Panc1 (cell line): ENCODE data around the gene HHIP.

Source experiments
- POLR2AphosphoS5 ChIP-seq: IDR thresholded peaks from 2 replicates; pipeline ENCODE4 v1.6.1; 2012; ENCODE audit warnings: mild to moderate bottlenecking, low read depth, low read length, moderate library complexity
- SIN3A ChIP-seq: IDR thresholded peaks from 2 replicates; pipeline ENCODE4 v1.6.1; 2012; ENCODE audit warnings: low read depth, mild to moderate bottlenecking, low read length, moderate library complexity, borderline replicate concordance; ENCODE audit not compliant: insufficient read depth
- TF ChIP-seq, protein P1 (sequence below): fragments of 450-650 bp; IDR thresholded peaks from 2 replicates; pipeline ENCODE4 v1.5.1; 2017; ENCODE audit warnings: mild to moderate bottlenecking
- TF ChIP-seq, protein P2 (sequence below), 2 experiments: IDR thresholded peaks; 2 replicates each; pipeline ENCODE4 v1.6.1; 2011 to 2012; ENCODE audit warnings: low read depth in 2 of 2, control low read depth in 1 of 2, low read length in 1 of 2, mild to moderate bottlenecking in 1 of 2, moderate library complexity in 1 of 2; ENCODE audit not compliant: insufficient read depth in 1 of 2

DNA sequence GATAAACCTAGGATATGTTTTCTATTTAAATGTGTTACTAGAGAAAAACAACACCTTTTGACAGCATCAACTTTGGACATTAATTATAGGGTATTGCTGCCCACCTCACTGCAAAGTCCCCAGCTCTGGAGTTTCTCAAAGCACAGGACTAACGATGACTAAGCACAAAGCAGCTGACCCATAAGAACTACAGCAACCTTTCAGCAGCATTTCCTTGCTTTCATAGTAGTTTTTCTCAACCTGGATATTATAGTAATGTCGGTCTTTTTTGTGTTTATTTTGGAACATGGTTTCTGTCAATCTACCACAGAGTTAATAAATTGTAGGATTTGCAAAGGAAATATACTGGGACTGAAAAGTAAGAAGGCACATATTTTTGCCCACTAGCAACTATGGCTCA is 21.5 kb downstream of the HHIP start:
- TF ChIP-seq POLR2AphosphoS5 (no peak), SIN3A (no peak)
- TF ChIP-seq, protein P1, sequence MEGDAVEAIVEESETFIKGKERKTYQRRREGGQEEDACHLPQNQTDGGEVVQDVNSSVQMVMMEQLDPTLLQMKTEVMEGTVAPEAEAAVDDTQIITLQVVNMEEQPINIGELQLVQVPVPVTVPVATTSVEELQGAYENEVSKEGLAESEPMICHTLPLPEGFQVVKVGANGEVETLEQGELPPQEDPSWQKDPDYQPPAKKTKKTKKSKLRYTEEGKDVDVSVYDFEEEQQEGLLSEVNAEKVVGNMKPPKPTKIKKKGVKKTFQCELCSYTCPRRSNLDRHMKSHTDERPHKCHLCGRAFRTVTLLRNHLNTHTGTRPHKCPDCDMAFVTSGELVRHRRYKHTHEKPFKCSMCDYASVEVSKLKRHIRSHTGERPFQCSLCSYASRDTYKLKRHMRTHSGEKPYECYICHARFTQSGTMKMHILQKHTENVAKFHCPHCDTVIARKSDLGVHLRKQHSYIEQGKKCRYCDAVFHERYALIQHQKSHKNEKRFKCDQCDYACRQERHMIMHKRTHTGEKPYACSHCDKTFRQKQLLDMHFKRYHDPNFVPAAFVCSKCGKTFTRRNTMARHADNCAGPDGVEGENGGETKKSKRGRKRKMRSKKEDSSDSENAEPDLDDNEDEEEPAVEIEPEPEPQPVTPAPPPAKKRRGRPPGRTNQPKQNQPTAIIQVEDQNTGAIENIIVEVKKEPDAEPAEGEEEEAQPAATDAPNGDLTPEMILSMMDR: no peak
- TF ChIP-seq, protein P2, sequence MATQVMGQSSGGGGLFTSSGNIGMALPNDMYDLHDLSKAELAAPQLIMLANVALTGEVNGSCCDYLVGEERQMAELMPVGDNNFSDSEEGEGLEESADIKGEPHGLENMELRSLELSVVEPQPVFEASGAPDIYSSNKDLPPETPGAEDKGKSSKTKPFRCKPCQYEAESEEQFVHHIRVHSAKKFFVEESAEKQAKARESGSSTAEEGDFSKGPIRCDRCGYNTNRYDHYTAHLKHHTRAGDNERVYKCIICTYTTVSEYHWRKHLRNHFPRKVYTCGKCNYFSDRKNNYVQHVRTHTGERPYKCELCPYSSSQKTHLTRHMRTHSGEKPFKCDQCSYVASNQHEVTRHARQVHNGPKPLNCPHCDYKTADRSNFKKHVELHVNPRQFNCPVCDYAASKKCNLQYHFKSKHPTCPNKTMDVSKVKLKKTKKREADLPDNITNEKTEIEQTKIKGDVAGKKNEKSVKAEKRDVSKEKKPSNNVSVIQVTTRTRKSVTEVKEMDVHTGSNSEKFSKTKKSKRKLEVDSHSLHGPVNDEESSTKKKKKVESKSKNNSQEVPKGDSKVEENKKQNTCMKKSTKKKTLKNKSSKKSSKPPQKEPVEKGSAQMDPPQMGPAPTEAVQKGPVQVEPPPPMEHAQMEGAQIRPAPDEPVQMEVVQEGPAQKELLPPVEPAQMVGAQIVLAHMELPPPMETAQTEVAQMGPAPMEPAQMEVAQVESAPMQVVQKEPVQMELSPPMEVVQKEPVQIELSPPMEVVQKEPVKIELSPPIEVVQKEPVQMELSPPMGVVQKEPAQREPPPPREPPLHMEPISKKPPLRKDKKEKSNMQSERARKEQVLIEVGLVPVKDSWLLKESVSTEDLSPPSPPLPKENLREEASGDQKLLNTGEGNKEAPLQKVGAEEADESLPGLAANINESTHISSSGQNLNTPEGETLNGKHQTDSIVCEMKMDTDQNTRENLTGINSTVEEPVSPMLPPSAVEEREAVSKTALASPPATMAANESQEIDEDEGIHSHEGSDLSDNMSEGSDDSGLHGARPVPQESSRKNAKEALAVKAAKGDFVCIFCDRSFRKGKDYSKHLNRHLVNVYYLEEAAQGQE (IDR thresholded peaks at IDR 0.05; ENCODE audit: insufficient read depth in 1 of 2, low read depth in 2 of 2, low read length in 1 of 2): no peak
